Calu3 (cell line): Measurements from ENCODE around the gene HNRNPUL2. TPM values are rescaled to one million over a fixed set of nuclear protein-coding genes. Genes with fewer than 3 reads are reported as not detected.
"Not testable (repeated sequence)": the region's sequence is repeated elsewhere in the genome, so short reads cannot be mapped to it uniquely, and the experiment has no call there.

Source experiments
- BruUV-seq: library from RNA; stranded (reverse); fragments of 400-500 nt; replicated peaks from 2 replicates; lab custom pipeline; 2021; lab: Mats Ljungman, UMichigan
- CTCF ChIA-PET: fragments of 300-600 bp; sonication (Branson Sonifier 250); formaldehyde crosslinking; loops from one replicate; lab custom pipeline; 2022; ENCODE audit warnings: antibody characterized with exemption; lab: Charles Lee
- DNase-seq: peaks from one replicate; pipeline ENCODE4 v3.0.0; 2022
- H3K27ac Mint-ChIP-seq: one replicate; pipeline ENCODE4 v1.8.0; 2022; ENCODE audit warnings: mixed read lengths; ENCODE audit not compliant: unreplicated experiment
- H3K27me3 Mint-ChIP-seq: one replicate; pipeline ENCODE4 v1.8.0; 2022; ENCODE audit warnings: mixed read lengths; ENCODE audit not compliant: unreplicated experiment
- H3K36me3 Mint-ChIP-seq: one replicate; pipeline ENCODE4 v1.8.0; 2022; ENCODE audit warnings: mild to moderate bottlenecking, moderate library complexity, mixed read lengths; ENCODE audit not compliant: insufficient read depth, unreplicated experiment
- H3K4me1 Mint-ChIP-seq: one replicate; pipeline ENCODE4 v1.8.0; 2022; ENCODE audit warnings: mild to moderate bottlenecking, low read depth, mixed read lengths; ENCODE audit not compliant: unreplicated experiment
- H3K4me3 Mint-ChIP-seq: one replicate; pipeline ENCODE4 v1.8.0; 2022; ENCODE audit warnings: mild to moderate bottlenecking, low read depth, moderate library complexity, mixed read lengths; ENCODE audit not compliant: unreplicated experiment
- H3K9me3 Mint-ChIP-seq: one replicate; pipeline ENCODE4 v1.8.0; 2022; ENCODE audit warnings: low read depth, mixed read lengths; ENCODE audit not compliant: unreplicated experiment
- CTCF ChIP-seq: fragments of 200-600 bp; IDR thresholded peaks from one replicate; pipeline ENCODE4 v1.8.0; 2022; ENCODE audit warnings: antibody characterized with exemption; ENCODE audit not compliant: unreplicated experiment
- intact Hi-C: fragments of 100-400 bp; cut with micrococcal nuclease; formaldehyde crosslinking; loops from one replicate; pipeline ENCODE4 v1.10.0; 2022; ENCODE audit not compliant: unreplicated experiment
- total RNA-seq: library from RNA; stranded (reverse); gene quantifications from 2 replicates; pipeline ENCODE4 v1.2.3, GENCODE V29; 2022

HNRNPUL2 gene
- total RNA-seq, 1 experiment from 2014 or later, result 52.7 TPM

DNA sequence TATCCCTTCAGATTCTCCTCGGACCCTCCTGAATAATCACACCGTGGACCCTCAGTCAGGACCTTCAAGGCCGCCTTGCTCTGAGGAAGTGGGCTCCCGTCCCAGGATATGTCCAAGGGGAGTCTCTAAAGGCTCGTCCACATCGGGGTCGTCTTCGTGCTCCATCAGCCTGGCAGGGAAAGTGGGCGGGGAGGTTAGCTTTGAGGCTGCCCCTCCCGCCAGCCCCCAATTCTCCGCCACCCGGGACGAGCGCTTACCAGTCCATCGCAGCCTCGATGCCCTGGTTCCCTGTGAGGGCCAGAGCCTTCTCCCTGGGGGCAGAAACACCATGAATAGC, 48.9 kb downstream of the HNRNPUL2 start:
- Mint-ChIP-seq H3K4me1 (peaks cover 24% of the 10 kb centered on the region), H3K36me3 (peaks cover 61% of the 10 kb centered on the region), H3K27ac (peak overlapping the region; percentile 84), H3K27me3 (no peaks in the 10 kb centered on the region), H3K9me3 (no peaks in the 10 kb centered on the region), H3K4me3 (peak overlapping the region; percentile 86)
- intact Hi-C loops, result no loop called here
- no peak for DNase-seq
- no peak for TF ChIP-seq CTCF
- CTCF ChIA-PET, result no interaction called here
- BruUV-seq, result no TSS peak

DNA sequence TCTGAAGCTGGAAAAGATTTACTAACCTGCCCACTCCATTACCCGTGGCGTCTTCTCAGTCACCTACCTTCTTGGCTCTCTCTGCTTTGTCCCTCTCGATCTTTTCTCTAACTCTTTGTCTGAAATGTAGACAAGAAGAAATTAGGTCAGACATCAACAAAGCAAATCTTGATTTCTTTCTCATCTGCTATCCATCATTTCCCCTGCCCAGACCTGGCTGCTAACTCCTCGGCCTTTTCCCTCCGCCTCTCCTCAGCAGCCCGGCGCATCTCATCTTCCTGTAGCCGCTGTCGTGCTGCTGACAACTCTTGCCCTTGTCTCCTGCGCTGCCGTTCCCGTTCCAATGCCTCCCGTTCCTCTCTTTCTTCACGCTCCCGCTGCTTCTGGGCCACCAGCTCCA, 49.5 kb downstream of the HNRNPUL2 start:
- Mint-ChIP-seq H3K9me3 (no peaks in the 10 kb centered on the region), H3K4me1 (peaks cover 24% of the 10 kb centered on the region), H3K27me3 (no peaks in the 10 kb centered on the region), H3K27ac (peak overlapping the region; percentile 17), H3K36me3 (peaks cover 67% of the 10 kb centered on the region), H3K4me3 (peak overlapping the region; percentile 86)
- no peak for DNase-seq
- intact Hi-C loops, result no loop called here
- CTCF ChIA-PET, result no interaction called here
- no peak for TF ChIP-seq CTCF
- BruUV-seq, result no TSS peak

GRCh38 chr11:62677156-62677555, 50.1 kb downstream of the HNRNPUL2 start:
- CTCF ChIA-PET, result no interaction called here
- intact Hi-C loops, result no loop called here
- peak overlapping the region; percentile 86 for H3K4me3 Mint-ChIP-seq
- peaks cover 73% of the 10 kb centered on the region for H3K36me3 Mint-ChIP-seq
- no peaks in the 10 kb centered on the region for H3K9me3 Mint-ChIP-seq
- no peak overlapping the region for H3K27ac Mint-ChIP-seq
- H3K27me3 Mint-ChIP-seq, result no peaks in the 10 kb centered on the region
- no peak for TF ChIP-seq CTCF
- BruUV-seq, result no TSS peak
- peaks cover 24% of the 10 kb centered on the region for H3K4me1 Mint-ChIP-seq
- DNase-seq, result no peak

- TF ChIP-seq CTCF, result no peak
- intact Hi-C loops, result no loop called here
- CTCF ChIA-PET, result no interaction called here
- Mint-ChIP-seq H3K27ac (no peak overlapping the region), H3K9me3 (no peaks in the 10 kb centered on the region), H3K36me3 (peaks cover 78% of the 10 kb centered on the region), H3K4me1 (peaks cover 24% of the 10 kb centered on the region), H3K4me3 (peak overlapping the region; percentile 86), H3K27me3 (no peaks in the 10 kb centered on the region)
- DNase-seq, result no peak
- BruUV-seq, result no TSS peak
Observed at GRCh38 chr11:62676698-62677097, 50.6 kb downstream of the HNRNPUL2 start.

DNA sequence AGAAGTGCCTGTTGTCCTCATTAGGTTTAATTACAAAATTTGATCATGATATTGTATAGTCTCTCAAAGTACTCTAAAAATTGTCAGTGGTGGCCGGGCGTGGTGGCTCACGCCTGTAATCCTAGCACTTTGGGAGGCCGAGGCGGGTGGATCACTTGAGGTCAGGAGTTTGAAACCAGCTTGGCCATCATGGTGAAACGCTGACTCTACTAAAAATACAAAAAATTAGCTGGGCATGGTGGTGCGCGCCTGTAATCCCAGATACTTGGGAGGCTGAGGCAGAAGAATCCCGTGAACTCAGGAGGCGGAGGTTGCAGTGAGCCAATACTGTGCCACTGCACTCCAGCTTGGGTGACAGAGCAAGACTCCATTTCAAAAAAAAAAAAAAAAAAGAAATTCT, 51.8 kb downstream of the HNRNPUL2 start:
- DNase-seq, H3K27ac Mint-ChIP-seq, H3K4me3 Mint-ChIP-seq, H3K9me3 Mint-ChIP-seq, H3K27me3 Mint-ChIP-seq, intact Hi-C loops, BruUV-seq: not testable (repeated sequence)
- Mint-ChIP-seq H3K36me3 (peaks cover 84% of the 10 kb centered on the region), H3K4me1 (peaks cover 18% of the 10 kb centered on the region)
- CTCF ChIA-PET, result interaction anchor here (0.6 to 0.7 kb wide), 3 partner anchors 14 to 132 kb away, joined by 3 to 4 read pairs (median 3); no protein-coding TSS in a partner anchor
